Medulla oblongata (tissue), 1 donor: Measurements from ENCODE around the gene MYO1F.
"Not testable (repeated sequence)": the region's sequence is repeated elsewhere in the genome, so short reads cannot be mapped to it uniquely, and the experiment has no call there.

Source experiments
- DNase-seq: peaks from one replicate; pipeline ENCODE4 v3.0.0-alpha.2; 2015; ENCODE audit errors: extremely low spot score

Gene MYO1F

GRCh38 chr19:8600064-8600463, 22.8 kb upstream of the MYO1F start:
- DNase-seq = no peak

GRCh38 chr19:8596168-8596567, 18.9 kb upstream of the MYO1F start:
- DNase-seq = no peak

GRCh38 chr19:8595651-8596050, 18.4 kb upstream of the MYO1F start:
- DNase-seq = no peak

DNA sequence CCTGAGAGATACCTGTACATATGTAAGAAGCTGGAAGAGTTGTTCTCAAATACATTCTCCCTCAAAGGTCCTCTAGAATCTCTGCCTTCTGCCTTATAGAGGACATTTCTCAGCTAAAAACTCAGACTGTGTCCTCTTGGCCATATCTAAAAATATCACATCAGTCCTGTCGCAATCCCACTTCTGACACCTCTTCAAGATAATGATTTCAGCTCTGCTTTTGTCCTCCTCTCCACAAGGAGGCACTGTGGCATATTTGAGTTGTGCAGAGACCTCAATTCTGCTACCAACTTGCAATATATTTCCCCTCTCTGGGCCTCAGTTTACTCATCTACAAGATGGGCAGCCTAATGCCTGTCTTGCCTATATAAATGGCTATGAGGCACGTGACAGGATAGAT, 16.7 kb upstream of the MYO1F start:
- no peak for DNase-seq

- DNase-seq = peak; percentile 94
These were observed 15.2 kb upstream of the MYO1F start for GRCh38 chr19:8592231-8593009.

DNA sequence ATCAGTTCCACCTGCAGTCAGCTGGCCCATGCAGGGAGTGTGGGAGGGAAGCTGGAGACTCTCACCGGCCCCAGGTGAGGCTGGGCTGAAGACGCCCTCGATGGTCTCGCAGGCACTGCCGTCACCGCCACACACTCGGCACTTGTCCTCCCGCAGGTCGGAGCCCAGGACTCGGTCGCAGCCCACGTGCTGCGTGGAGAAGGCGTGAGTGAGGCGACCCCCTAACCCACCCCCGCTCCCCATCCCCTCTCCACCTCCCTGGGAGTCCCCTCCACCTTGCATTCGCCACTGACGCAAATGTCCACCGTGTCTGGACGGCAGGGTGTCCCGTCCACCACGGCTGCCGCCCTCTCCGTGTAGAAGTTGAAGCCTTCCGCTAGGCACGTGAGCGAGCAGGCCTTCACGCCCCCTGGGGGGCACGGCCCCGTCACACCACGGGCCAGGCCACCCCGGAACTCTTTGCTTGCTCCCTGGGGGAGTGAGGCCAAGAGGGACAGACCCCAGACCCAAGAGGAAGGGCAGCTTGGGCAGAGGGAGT, 12.0 kb upstream of the MYO1F start:
- DNase-seq = no peak

GRCh38 chr19:8585894-8586750, 8.9 kb upstream of the MYO1F start:
- DNase-seq = no peak

GRCh38 chr19:8584965-8585893, 8.0 kb upstream of the MYO1F start:
- DNase-seq = no peak

- peak; percentile 79 for DNase-seq
These were observed 3.6 kb upstream of the MYO1F start for GRCh38 chr19:8580710-8581281.

GRCh38 chr19:8578642-8579265, 1.5 kb upstream of the MYO1F start:
- DNase-seq = peak; percentile 77

DNA sequence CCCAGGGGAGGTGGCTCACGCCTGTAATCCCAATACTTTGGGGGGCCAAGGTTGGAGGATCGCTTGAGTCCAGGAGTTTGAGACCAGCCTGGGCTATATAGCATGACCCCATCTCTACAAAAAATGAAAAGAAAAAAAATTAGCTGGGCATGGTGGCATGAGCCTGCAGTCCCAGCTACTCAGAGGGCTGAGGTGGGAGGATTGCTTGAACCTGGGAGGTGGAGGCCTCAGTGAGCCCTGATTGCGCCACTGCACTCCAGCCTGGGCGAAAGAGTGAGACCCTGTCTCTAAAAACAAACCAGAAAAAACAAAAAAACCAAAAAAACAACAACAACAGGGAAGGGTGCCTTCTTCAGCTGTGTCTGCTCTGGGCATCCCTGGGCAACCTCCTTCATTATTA, 499 bp upstream of the MYO1F start:
- DNase-seq = no peak

DNA sequence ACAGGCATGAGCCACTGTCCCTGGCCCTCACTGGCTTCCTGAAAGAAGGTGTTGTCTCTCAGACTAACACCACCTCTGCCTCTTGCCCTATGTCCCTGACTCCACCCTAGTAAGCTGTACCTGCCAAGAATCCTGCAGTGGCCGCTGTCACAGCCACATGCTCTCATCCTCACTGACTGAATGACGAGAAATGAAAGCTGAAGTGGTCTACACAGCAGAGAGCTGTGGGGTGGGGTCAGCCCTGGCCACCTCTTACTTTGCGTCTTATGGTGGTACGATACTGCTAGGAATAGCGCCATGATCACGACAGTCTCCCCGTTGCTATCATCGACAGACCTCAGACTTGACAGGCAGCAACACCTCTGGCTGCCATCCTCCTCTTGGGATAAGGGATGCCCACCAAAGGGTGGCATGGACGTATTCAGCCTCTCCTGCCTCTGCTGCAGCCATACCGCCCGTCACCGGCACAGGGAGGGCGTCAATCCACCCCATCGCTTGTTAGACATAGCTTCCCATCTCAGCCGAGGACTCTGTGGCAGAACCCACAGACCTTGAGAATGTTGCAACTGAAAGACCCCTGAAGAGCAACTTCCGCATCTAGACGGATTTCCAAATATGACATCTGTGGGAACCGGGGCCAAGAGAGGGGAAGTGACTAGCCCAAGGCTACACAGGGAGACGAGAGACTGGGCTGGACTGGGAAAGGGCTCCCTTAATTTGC, 809 bp downstream of the MYO1F start:
- DNase-seq = peak; percentile 36

DNA sequence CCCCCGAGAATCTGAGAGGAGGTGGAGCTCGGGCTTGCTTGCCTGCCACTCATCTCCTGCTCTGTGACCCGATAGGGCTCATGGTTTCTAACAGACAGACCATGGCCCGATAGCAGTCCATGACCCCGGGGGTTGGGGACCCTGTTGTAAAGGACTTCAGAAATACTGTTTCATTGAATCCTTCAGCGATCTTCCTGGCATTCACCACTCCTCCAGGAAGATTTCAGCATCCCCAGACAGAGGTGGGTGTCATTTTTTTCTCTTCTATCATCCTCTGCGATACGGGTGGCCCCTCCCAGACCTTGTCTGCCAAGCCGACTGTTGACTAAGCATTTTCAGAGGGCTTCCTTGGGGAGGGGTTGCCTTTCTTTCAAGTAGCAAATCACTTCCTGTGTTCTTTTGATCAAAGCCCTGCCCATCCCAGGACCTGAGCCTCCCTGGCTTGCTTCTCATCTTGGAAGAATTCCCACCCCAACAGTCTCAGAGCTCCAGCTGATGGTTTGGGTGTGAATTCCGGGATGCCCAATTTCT, 1.7 kb downstream of the MYO1F start:
- DNase-seq = peak; percentile 21

GRCh38 chr19:8574619-8574922, 2.7 kb downstream of the MYO1F start:
- not testable (repeated sequence) for DNase-seq

- DNase-seq = no peak
These were observed 3.9 kb downstream of the MYO1F start for GRCh38 chr19:8573316-8573715.

- peak; percentile 74 for DNase-seq
These were observed 6.2 kb downstream of the MYO1F start for GRCh38 chr19:8571006-8571411.

DNA sequence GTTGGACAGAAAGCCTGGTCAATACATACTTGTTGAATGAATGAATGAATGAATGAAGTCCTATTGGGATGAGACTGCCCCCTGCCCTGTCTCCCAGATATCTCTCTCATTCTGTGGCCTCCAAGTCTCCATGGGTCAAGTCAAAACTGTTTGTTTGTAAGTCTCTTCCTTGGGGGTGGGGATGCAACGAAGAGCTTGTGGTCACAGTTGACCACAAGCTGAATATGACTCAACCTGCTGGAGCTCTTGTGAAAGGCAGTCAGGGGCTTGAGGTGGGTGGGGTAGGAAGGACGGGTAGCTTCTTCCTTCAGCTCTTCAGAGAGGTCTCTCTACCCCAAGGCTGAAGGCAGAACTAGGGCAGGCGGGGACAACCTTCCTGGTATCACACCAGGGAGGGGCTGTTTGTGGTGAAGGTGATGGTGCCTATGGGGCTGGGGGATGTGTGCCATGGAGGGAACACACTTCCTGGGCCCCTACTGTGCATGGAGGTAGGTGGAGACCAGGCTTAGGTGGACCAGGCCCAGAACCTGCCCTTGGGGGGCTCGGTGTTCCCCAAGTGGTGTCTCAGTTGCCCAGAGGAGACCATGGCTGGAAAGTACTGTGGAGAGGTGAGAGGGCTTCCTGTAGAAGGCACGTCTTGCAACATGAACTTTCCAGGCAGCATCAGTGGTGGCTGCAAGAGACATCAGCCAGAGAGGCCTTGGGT, 8.0 kb downstream of the MYO1F start:
- DNase-seq = peak; percentile 76

GRCh38 chr19:8567522-8568172, 9.6 kb downstream of the MYO1F start:
- DNase-seq = peak; percentile 67

- DNase-seq = no peak
These were observed 10.4 kb downstream of the MYO1F start for GRCh38 chr19:8566855-8567254.
